CD4-positive, CD25-positive, alpha-beta regulatory T cell (primary cell): Measurements from ENCODE around the gene HS3ST5. TPM values are rescaled to one million over a fixed set of nuclear protein-coding genes. Genes with fewer than 3 reads are reported as not detected.
A peak's percentile ranks its signal among the peaks of the same experiment; 100 is the strongest.
"Not testable (repeated sequence)": the region's sequence is repeated elsewhere in the genome, so short reads cannot be mapped to it uniquely, and the experiment has no call there.

Source experiments
- ATAC-seq, 2 donors: fragments of 150-1000 bp; cut with Tn5 transposase; one replicate each; pipeline ENCODE4 v1.10.0; 2021; ENCODE audit warnings: low read depth in 2 of 2, moderate number of reproducible peaks in 2 of 2, moderate library complexity in 1 of 2
- DNase-seq, 3 donors: peaks; one replicate each; pipeline versions ENCODE4 v3.0.0 to v3.0.0-alpha.2; 2012 to 2022; ENCODE audit warnings: mixed read lengths in 1 of 3
- H3K27ac ChIP-seq: one replicate; pipeline ENCODE4 v1.7.0; 2013; ENCODE audit warnings: mild to moderate bottlenecking, low read length; ENCODE audit not compliant: insufficient read depth, poor library complexity, severe bottlenecking
- H3K27me3 ChIP-seq: one replicate; pipeline ENCODE4 v1.7.0; 2013; ENCODE audit warnings: low read length; ENCODE audit not compliant: control insufficient read depth, insufficient read depth
- H3K36me3 ChIP-seq: one replicate; pipeline ENCODE4 v1.7.0; 2013; ENCODE audit warnings: mild to moderate bottlenecking, low read length, moderate library complexity; ENCODE audit not compliant: control insufficient read depth, insufficient read depth
- H3K4me1 ChIP-seq: 2 replicates; pipeline ENCODE4 v1.7.0; 2013; ENCODE audit warnings: mild to moderate bottlenecking, low read length; ENCODE audit not compliant: insufficient read depth, control insufficient read depth, poor library complexity, severe bottlenecking
- H3K4me3 ChIP-seq: one replicate; pipeline ENCODE4 v1.7.0; 2013; ENCODE audit warnings: low read depth, mild to moderate bottlenecking, low read length, moderate library complexity
- H3K9me3 ChIP-seq, 2 experiments: 1 replicate in 1 of 2; 2 replicates in 1 of 2; pipeline ENCODE4 v1.7.0; 2013; ENCODE audit warnings: low read length in 2 of 2, mild to moderate bottlenecking in 1 of 2, moderate library complexity in 1 of 2; ENCODE audit not compliant: control insufficient read depth in 2 of 2
- H3K27ac Mint-ChIP-seq, 3 donors: one replicate each; pipeline ENCODE4 v1.8.0; 2020 to 2022; ENCODE audit warnings: mild to moderate bottlenecking in 3 of 3, mixed read lengths in 3 of 3, moderate library complexity in 2 of 3
- H3K27me3 Mint-ChIP-seq: one replicate; pipeline ENCODE4 v1.8.0; 2022; ENCODE audit warnings: mild to moderate bottlenecking, mixed read lengths
- H3K36me3 Mint-ChIP-seq: one replicate; pipeline ENCODE4 v1.8.0; 2020; ENCODE audit warnings: mixed read lengths
- H3K4me1 Mint-ChIP-seq, 4 donors: one replicate each; pipeline ENCODE4 v1.8.0; 2020 to 2022; ENCODE audit warnings: mixed read lengths in 4 of 4, mild to moderate bottlenecking in 1 of 4
- H3K4me3 Mint-ChIP-seq, 4 donors: one replicate each; pipeline ENCODE4 v1.8.0; 2020 to 2022; ENCODE audit warnings: mild to moderate bottlenecking in 4 of 4, mixed read lengths in 4 of 4, moderate library complexity in 3 of 4
- H3K9me3 Mint-ChIP-seq, 7 donors: one replicate each; pipeline ENCODE4 v1.8.0; 2020 to 2022; ENCODE audit warnings: mixed read lengths in 7 of 7, mild to moderate bottlenecking in 3 of 7, moderate library complexity in 2 of 7
- polyA plus RNA-seq, 4 donors: library from polyadenylated mRNA; unstranded; fragments of 300-500 nt; fragmentation: Illumina TruSeq; gene quantifications; one replicate each; pipeline ENCODE4 v1.2.3, GENCODE V29; 2021
- total RNA-seq: library from RNA; stranded (reverse); gene quantifications from one replicate; pipeline ENCODE4 v1.2.3, GENCODE V29; 2022

Gene HS3ST5
- total and polyA plus RNA-seq, 5 donors from 2014 or later, result not detected

GRCh38 chr6:114327074-114327473 lies 15.7 kb downstream of the HS3ST5 start:
- Histone ChIP-seq H3K4me1 (no peaks in the 10 kb centered on the region), H3K4me3 (no peak overlapping the region), H3K27ac (no peak overlapping the region), H3K36me3 (no peaks in the 10 kb centered on the region), H3K27me3 (no peaks in the 10 kb centered on the region), H3K9me3 (no peaks in the 10 kb centered on the region)
- Mint-ChIP-seq H3K4me3 (no peak overlapping the region), H3K4me1 (no peaks in the 10 kb centered on the region), H3K27ac (no peak overlapping the region), H3K9me3 (peaks cover 0 to 1% (median 0%) of the 10 kb centered on the region in 7 donors), H3K36me3 (no peaks in the 10 kb centered on the region), H3K27me3 (peaks cover 10% of the 10 kb centered on the region)
- DNase-seq, result no peak
- ATAC-seq, result no peak

DNA sequence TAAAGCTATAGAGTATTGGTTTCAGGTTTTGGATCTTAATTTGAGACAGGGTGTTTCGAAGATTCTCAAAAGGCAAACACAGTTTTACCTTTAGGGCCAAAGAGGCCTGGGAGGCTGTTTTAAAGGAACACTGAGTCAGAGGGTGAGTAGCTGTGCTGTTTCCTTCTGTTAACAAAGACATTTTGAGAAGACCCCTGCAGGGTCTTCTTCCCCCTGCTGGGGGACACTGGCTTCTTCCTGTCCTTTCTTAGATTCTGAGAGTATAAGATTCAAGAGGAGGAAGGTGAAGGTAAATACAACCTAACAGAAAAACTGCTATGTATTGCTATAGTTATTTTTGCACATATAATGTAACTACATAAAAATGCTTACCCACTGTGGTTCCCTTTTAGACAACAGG lies 19.0 kb downstream of the HS3ST5 start:
- H3K27me3 ChIP-seq, result no peaks in the 10 kb centered on the region
- ATAC-seq (no peak), DNase-seq (no peak)
- no peaks in the 10 kb centered on the region for H3K4me1 ChIP-seq
- no peaks in the 10 kb centered on the region for H3K36me3 ChIP-seq
- Mint-ChIP-seq H3K4me1 (no peaks in the 10 kb centered on the region), H3K36me3 (no peaks in the 10 kb centered on the region), H3K27me3 (peaks cover 10% of the 10 kb centered on the region), H3K4me3 (no peak overlapping the region), H3K9me3 (peaks cover 0 to 3% (median 0%) of the 10 kb centered on the region in 7 donors), H3K27ac (no peak overlapping the region)
- H3K9me3 ChIP-seq, result no peaks in the 10 kb centered on the region
- no peak overlapping the region for H3K4me3 ChIP-seq
- no peak overlapping the region for H3K27ac ChIP-seq

GRCh38 chr6:114319749-114320148 lies 23.1 kb downstream of the HS3ST5 start:
- Mint-ChIP-seq H3K4me3 (no peak overlapping the region), H3K9me3 (peaks cover 0 to 3% (median 0%) of the 10 kb centered on the region in 7 donors), H3K27ac (no peak overlapping the region), H3K27me3 (peaks cover 4% of the 10 kb centered on the region), H3K4me1 (no peaks in the 10 kb centered on the region), H3K36me3 (no peaks in the 10 kb centered on the region)
- DNase-seq (no peak), ATAC-seq (no peak)
- Histone ChIP-seq H3K9me3 (no peaks in the 10 kb centered on the region), H3K27me3 (no peaks in the 10 kb centered on the region), H3K4me1 (no peaks in the 10 kb centered on the region), H3K27ac (no peak overlapping the region), H3K36me3 (no peaks in the 10 kb centered on the region), H3K4me3 (no peak overlapping the region)

- Histone ChIP-seq H3K27ac (no peak overlapping the region), H3K4me3 (no peak overlapping the region), H3K9me3 (no peaks in the 10 kb centered on the region), H3K36me3 (no peaks in the 10 kb centered on the region), H3K4me1 (no peaks in the 10 kb centered on the region), H3K27me3 (no peaks in the 10 kb centered on the region)
- DNase-seq (no peak), ATAC-seq (no peak)
- H3K4me1 Mint-ChIP-seq, result no peaks in the 10 kb centered on the region
- no peak overlapping the region for H3K27ac Mint-ChIP-seq
- no peaks in the 10 kb centered on the region for H3K27me3 Mint-ChIP-seq
- peaks cover 0 to 3% (median 0%) of the 10 kb centered on the region in 7 donors for H3K9me3 Mint-ChIP-seq
- H3K36me3 Mint-ChIP-seq, result no peaks in the 10 kb centered on the region
- H3K4me3 Mint-ChIP-seq, result no peak overlapping the region
These were observed 26.8 kb downstream of the HS3ST5 start for GRCh38 chr6:114315831-114316595.

DNA sequence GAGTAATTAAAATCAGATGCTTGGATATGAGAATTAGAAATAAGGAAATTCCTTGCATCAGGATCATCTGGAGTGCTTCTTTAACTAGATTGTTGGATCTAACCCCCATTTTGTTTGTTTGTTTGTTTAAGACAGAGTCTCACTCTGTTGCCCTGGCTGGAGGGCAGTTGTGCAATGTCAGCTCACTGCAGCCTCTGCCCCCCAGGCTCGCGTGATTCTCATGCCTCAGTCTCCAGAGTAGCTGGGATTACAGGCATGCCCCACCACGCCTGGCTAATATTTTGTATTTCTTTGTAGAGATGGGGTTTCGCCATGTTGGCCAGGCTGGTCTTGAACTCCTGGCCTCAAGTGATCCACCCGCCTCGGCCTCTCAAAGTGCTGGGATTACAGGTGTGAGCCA lies 29.0 kb downstream of the HS3ST5 start:
- not testable (repeated sequence) for H3K36me3 Mint-ChIP-seq, H3K27ac Mint-ChIP-seq, H3K9me3 ChIP-seq, DNase-seq, H3K27me3 ChIP-seq, H3K27ac ChIP-seq, H3K4me1 Mint-ChIP-seq, H3K9me3 Mint-ChIP-seq, ATAC-seq, H3K4me3 ChIP-seq, H3K4me1 ChIP-seq, H3K4me3 Mint-ChIP-seq, H3K36me3 ChIP-seq, H3K27me3 Mint-ChIP-seq

GRCh38 chr6:114312931-114313330 lies 29.9 kb downstream of the HS3ST5 start:
- H3K36me3 ChIP-seq, result no peaks in the 10 kb centered on the region
- no peaks in the 10 kb centered on the region for H3K4me1 Mint-ChIP-seq
- H3K4me1 ChIP-seq, result no peaks in the 10 kb centered on the region
- no peaks in the 10 kb centered on the region for H3K9me3 Mint-ChIP-seq
- no peaks in the 10 kb centered on the region for H3K9me3 ChIP-seq
- no peak overlapping the region for H3K27ac ChIP-seq
- no peak overlapping the region for H3K4me3 ChIP-seq
- H3K27me3 ChIP-seq, result no peaks in the 10 kb centered on the region
- H3K27me3 Mint-ChIP-seq, result no peaks in the 10 kb centered on the region
- ATAC-seq (no peak), DNase-seq (no peak)
- H3K36me3 Mint-ChIP-seq, result no peaks in the 10 kb centered on the region
- no peak overlapping the region for H3K4me3 Mint-ChIP-seq
- no peak overlapping the region for H3K27ac Mint-ChIP-seq

DNA sequence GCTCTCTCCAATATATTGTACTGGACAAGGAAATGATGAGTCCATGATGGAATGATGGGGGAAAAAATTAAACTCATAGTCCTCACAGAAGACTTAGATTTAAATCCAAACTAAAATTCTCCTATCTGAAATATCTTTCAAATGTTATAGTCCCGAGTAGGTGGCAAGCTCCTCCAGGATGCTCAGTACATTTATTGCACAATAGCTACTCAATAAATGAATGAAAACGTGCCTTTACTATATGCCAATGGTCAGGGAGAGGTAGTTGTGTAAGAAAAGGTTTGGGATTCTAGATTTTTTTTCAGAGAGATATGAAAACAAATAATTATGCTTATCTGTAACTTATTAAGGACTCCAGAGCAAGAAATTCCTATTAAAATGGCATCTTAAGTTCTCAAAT lies 32.8 kb downstream of the HS3ST5 start:
- no peak overlapping the region for H3K4me3 ChIP-seq
- no peak overlapping the region for H3K27ac Mint-ChIP-seq
- no peak overlapping the region for H3K27ac ChIP-seq
- H3K36me3 ChIP-seq, result no peaks in the 10 kb centered on the region
- H3K9me3 Mint-ChIP-seq, result no peaks in the 10 kb centered on the region
- H3K27me3 Mint-ChIP-seq, result no peaks in the 10 kb centered on the region
- no peaks in the 10 kb centered on the region for H3K4me1 Mint-ChIP-seq
- ATAC-seq (no peak), DNase-seq (no peak)
- no peaks in the 10 kb centered on the region for H3K27me3 ChIP-seq
- no peaks in the 10 kb centered on the region for H3K4me1 ChIP-seq
- H3K4me3 Mint-ChIP-seq, result no peak overlapping the region
- H3K36me3 Mint-ChIP-seq, result no peaks in the 10 kb centered on the region
- no peaks in the 10 kb centered on the region for H3K9me3 ChIP-seq

DNA sequence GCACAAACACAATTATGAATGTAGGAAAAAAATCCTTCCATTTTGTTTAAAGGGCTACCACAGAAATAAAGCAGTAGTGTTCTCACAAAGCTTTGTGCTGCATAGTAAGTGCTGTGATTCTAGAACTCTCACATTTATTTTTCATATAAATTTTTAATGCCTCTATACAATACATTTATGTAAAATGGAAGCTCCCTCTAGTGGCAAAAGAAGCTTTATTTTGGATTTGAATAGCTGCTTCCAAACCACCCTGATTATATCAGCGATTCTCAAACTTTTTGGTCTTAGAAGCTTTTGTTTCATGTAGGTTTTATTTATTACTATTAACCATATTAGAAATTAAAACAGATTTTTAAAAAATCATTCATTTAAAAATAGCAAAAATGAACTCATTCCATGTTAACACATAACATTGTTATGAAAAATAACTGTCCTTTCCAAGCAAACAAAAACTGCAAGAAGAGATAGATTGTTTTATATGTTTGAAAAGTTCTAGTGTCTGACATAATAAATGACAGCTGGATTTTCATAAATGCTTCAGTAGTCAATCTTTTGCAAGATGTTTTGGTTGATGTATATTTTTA lies 38.4 kb downstream of the HS3ST5 start:
- no peaks in the 10 kb centered on the region for H3K9me3 ChIP-seq
- no peak overlapping the region for H3K4me3 ChIP-seq
- no peaks in the 10 kb centered on the region for H3K4me1 ChIP-seq
- H3K36me3 ChIP-seq, result no peaks in the 10 kb centered on the region
- ATAC-seq, result no peak
- H3K36me3 Mint-ChIP-seq, result no peaks in the 10 kb centered on the region
- H3K27me3 Mint-ChIP-seq, result no peaks in the 10 kb centered on the region
- H3K4me1 Mint-ChIP-seq, result no peaks in the 10 kb centered on the region
- no peak overlapping the region for H3K4me3 Mint-ChIP-seq
- H3K27me3 ChIP-seq, result no peaks in the 10 kb centered on the region
- DNase-seq, result peak in 1 of 3 donors; percentile 4
- no peak overlapping the region for H3K27ac Mint-ChIP-seq
- peaks cover 0 to 4% (median 0%) of the 10 kb centered on the region in 7 donors for H3K9me3 Mint-ChIP-seq
- H3K27ac ChIP-seq, result no peak overlapping the region
